Natural killer cell treated with Interleukin-12 subunit alpha and Interleukin-12 subunit beta and Interleukin-15 and Interleukin-18, amount 100 ng/mL, for 72 hours (primary cell): ENCODE data around the gene RHOU. TPM values are rescaled to one million over a fixed set of nuclear protein-coding genes. Genes with fewer than 3 reads are reported as not detected.

Experiments used
- ATAC-seq, 2 donors: fragments of 150-1000 bp; cut with Tn5 transposase in 1 of 2; sonication (Bioruptor Pico), chemical (Tn5 transposase) in 1 of 2; 2 replicates each; pipeline ENCODE4 v1.10.0; 2021
- DNase-seq: peaks from one replicate; pipeline ENCODE4 v3.0.0; 2022; ENCODE audit warnings: low spot score
- H3K27ac Mint-ChIP-seq, 2 donors: 1 replicate in 1 of 2; 2 replicates in 1 of 2; pipeline ENCODE4 v1.8.0; 2022; ENCODE audit warnings: mixed read lengths in 2 of 2, mild to moderate bottlenecking in 1 of 2, moderate library complexity in 1 of 2
- H3K27me3 Mint-ChIP-seq, 2 donors: 1 replicate in 1 of 2; 2 replicates in 1 of 2; pipeline ENCODE4 v1.8.0; 2022; ENCODE audit warnings: mixed read lengths in 2 of 2
- H3K36me3 Mint-ChIP-seq: one replicate; pipeline ENCODE4 v1.8.0; 2022; ENCODE audit warnings: mixed read lengths
- H3K4me1 Mint-ChIP-seq, 2 donors: 1 replicate in 1 of 2; 2 replicates in 1 of 2; pipeline ENCODE4 v1.8.0; 2022; ENCODE audit warnings: low read depth in 2 of 2, mixed read lengths in 2 of 2, mild to moderate bottlenecking in 1 of 2
- H3K4me3 Mint-ChIP-seq: one replicate; pipeline ENCODE4 v1.8.0; 2022; ENCODE audit warnings: mixed read lengths
- H3K9me3 Mint-ChIP-seq: 2 replicates; pipeline ENCODE4 v1.8.0; 2022; ENCODE audit warnings: mixed read lengths
- total RNA-seq, 2 donors: library from RNA; stranded (reverse); gene quantifications; one replicate each; pipeline ENCODE4 v1.2.3, GENCODE V29; 2022

The RHOU gene
- total RNA-seq, 2 donors from 2014 or later, result 0.50 to 3.7 TPM

GRCh38 chr1:228723287-228723686 is 12.0 kb upstream of the RHOU start:
- no peak for ATAC-seq
- H3K27me3 Mint-ChIP-seq, result peaks cover 13 to 18% of the 10 kb centered on the region in 2 donors
- no peak overlapping the region for H3K4me3 Mint-ChIP-seq
- H3K4me1 Mint-ChIP-seq, result peaks cover 0 to 3% of the 10 kb centered on the region in 2 donors
- no peak for DNase-seq
- H3K9me3 Mint-ChIP-seq, result no peaks in the 10 kb centered on the region
- H3K36me3 Mint-ChIP-seq, result no peaks in the 10 kb centered on the region
- H3K27ac Mint-ChIP-seq, result no peak overlapping the region

GRCh38 chr1:228723921-228724320 is 11.4 kb upstream of the RHOU start:
- Mint-ChIP-seq H3K9me3 (no peaks in the 10 kb centered on the region), H3K4me3 (no peak overlapping the region), H3K36me3 (no peaks in the 10 kb centered on the region), H3K27ac (no peak overlapping the region), H3K4me1 (peaks cover 0 to 3% of the 10 kb centered on the region in 2 donors), H3K27me3 (peaks cover 13 to 16% of the 10 kb centered on the region in 2 donors)
- ATAC-seq, result no peak
- no peak for DNase-seq

GRCh38 chr1:228725178-228725577 is 10.1 kb upstream of the RHOU start:
- Mint-ChIP-seq H3K4me3 (no peak overlapping the region), H3K4me1 (peaks cover 0 to 3% of the 10 kb centered on the region in 2 donors), H3K27ac (no peak overlapping the region), H3K36me3 (no peaks in the 10 kb centered on the region), H3K27me3 (peaks cover 13 to 17% of the 10 kb centered on the region in 2 donors), H3K9me3 (no peaks in the 10 kb centered on the region)
- ATAC-seq (no peak), DNase-seq (no peak)

GRCh38 chr1:228727681-228728171 is 7.6 kb upstream of the RHOU start:
- H3K27ac Mint-ChIP-seq, result no peak overlapping the region
- no peak for ATAC-seq
- no peaks in the 10 kb centered on the region for H3K9me3 Mint-ChIP-seq
- H3K4me3 Mint-ChIP-seq, result no peak overlapping the region
- H3K27me3 Mint-ChIP-seq, result peaks cover 26 to 30% of the 10 kb centered on the region in 2 donors
- H3K36me3 Mint-ChIP-seq, result no peaks in the 10 kb centered on the region
- peaks cover 0 to 3% of the 10 kb centered on the region in 2 donors for H3K4me1 Mint-ChIP-seq
- no peak for DNase-seq

GRCh38 chr1:228732426-228732825 is 2.9 kb upstream of the RHOU start:
- peaks cover 19 to 32% of the 10 kb centered on the region in 2 donors for H3K27me3 Mint-ChIP-seq
- H3K4me3 Mint-ChIP-seq, result no peak overlapping the region
- H3K4me1 Mint-ChIP-seq, result peaks cover 6 to 10% of the 10 kb centered on the region in 2 donors
- no peaks in the 10 kb centered on the region for H3K9me3 Mint-ChIP-seq
- DNase-seq (no peak), ATAC-seq (no peak)
- no peaks in the 10 kb centered on the region for H3K36me3 Mint-ChIP-seq
- H3K27ac Mint-ChIP-seq, result no peak overlapping the region

GRCh38 chr1:228733576-228733975 is 1.7 kb upstream of the RHOU start:
- H3K27me3 Mint-ChIP-seq, result peaks cover 13 to 27% of the 10 kb centered on the region in 2 donors
- H3K9me3 Mint-ChIP-seq, result no peaks in the 10 kb centered on the region
- ATAC-seq (no peak), DNase-seq (no peak)
- H3K4me1 Mint-ChIP-seq, result peaks cover 6 to 7% of the 10 kb centered on the region in 2 donors
- no peak overlapping the region for H3K4me3 Mint-ChIP-seq
- no peak overlapping the region for H3K27ac Mint-ChIP-seq
- H3K36me3 Mint-ChIP-seq, result no peaks in the 10 kb centered on the region

- H3K9me3 Mint-ChIP-seq, result no peaks in the 10 kb centered on the region
- ATAC-seq (peak; percentile 25 to 37), DNase-seq (no peak)
- H3K27ac Mint-ChIP-seq, result peak overlapping the region in 1 of 2 donors; percentile 14
- H3K36me3 Mint-ChIP-seq, result no peaks in the 10 kb centered on the region
- H3K4me1 Mint-ChIP-seq, result peaks cover 6 to 7% of the 10 kb centered on the region in 2 donors
- H3K27me3 Mint-ChIP-seq, result peaks cover 11 to 23% of the 10 kb centered on the region in 2 donors
- H3K4me3 Mint-ChIP-seq, result peak overlapping the region; percentile 72
Observed at GRCh38 chr1:228735871-228736586, 750 bp downstream of the RHOU start.

GRCh38 chr1:228736844-228737445 is 1.7 kb downstream of the RHOU start:
- H3K27ac Mint-ChIP-seq, result no peak overlapping the region

GRCh38 chr1:228737601-228738041 is 2.3 kb downstream of the RHOU start:
- peak overlapping the region; percentile 72 for H3K4me3 Mint-ChIP-seq
- H3K27ac Mint-ChIP-seq, result no peak overlapping the region
- H3K4me1 Mint-ChIP-seq, result peaks cover 7 to 10% of the 10 kb centered on the region in 2 donors
- no peaks in the 10 kb centered on the region for H3K36me3 Mint-ChIP-seq
- no peak for DNase-seq
- peaks cover 0 to 16% of the 10 kb centered on the region in 2 donors for H3K27me3 Mint-ChIP-seq
- H3K9me3 Mint-ChIP-seq, result no peaks in the 10 kb centered on the region
- ATAC-seq, result no peak

More at GRCh38 chr1:228736844-228737445, 1.7 kb downstream of the RHOU start:
- H3K36me3 Mint-ChIP-seq, result no peaks in the 10 kb centered on the region
- H3K4me1 Mint-ChIP-seq, result peaks cover 6 to 7% of the 10 kb centered on the region in 2 donors
- ATAC-seq (no peak), DNase-seq (no peak)
- peaks cover 6 to 18% of the 10 kb centered on the region in 2 donors for H3K27me3 Mint-ChIP-seq
- H3K9me3 Mint-ChIP-seq, result no peaks in the 10 kb centered on the region
- H3K4me3 Mint-ChIP-seq, result peak overlapping the region; percentile 72

GRCh38 chr1:228739826-228740225 is 4.5 kb downstream of the RHOU start:
- DNase-seq (no peak), ATAC-seq (no peak)
- Mint-ChIP-seq H3K27me3 (peaks cover 0 to 10% of the 10 kb centered on the region in 2 donors), H3K27ac (no peak overlapping the region), H3K9me3 (no peaks in the 10 kb centered on the region), H3K36me3 (no peaks in the 10 kb centered on the region), H3K4me3 (no peak overlapping the region), H3K4me1 (peaks cover 3 to 5% of the 10 kb centered on the region in 2 donors)

GRCh38 chr1:228740543-228741317 is 5.5 kb downstream of the RHOU start:
- H3K27ac Mint-ChIP-seq, result no peak overlapping the region
- no peaks in the 10 kb centered on the region for H3K9me3 Mint-ChIP-seq
- peaks cover 0 to 10% of the 10 kb centered on the region in 2 donors for H3K27me3 Mint-ChIP-seq
- no peaks in the 10 kb centered on the region for H3K36me3 Mint-ChIP-seq
- peaks cover 3 to 5% of the 10 kb centered on the region in 2 donors for H3K4me1 Mint-ChIP-seq
- ATAC-seq (no peak), DNase-seq (no peak)
- H3K4me3 Mint-ChIP-seq, result no peak overlapping the region

GRCh38 chr1:228742281-228742860 is 7.1 kb downstream of the RHOU start:
- Mint-ChIP-seq H3K4me1 (peaks cover 2 to 12% of the 10 kb centered on the region in 2 donors), H3K27ac (no peak overlapping the region), H3K27me3 (peaks cover 0 to 13% of the 10 kb centered on the region in 2 donors), H3K36me3 (peaks cover 4% of the 10 kb centered on the region), H3K4me3 (no peak overlapping the region), H3K9me3 (no peaks in the 10 kb centered on the region)
- ATAC-seq (no peak), DNase-seq (no peak)

- H3K36me3 Mint-ChIP-seq, result peaks cover 4% of the 10 kb centered on the region
Observed at GRCh38 chr1:228743405-228743804, 8.1 kb downstream of the RHOU start.

More at GRCh38 chr1:228743405-228743804, 8.1 kb downstream of the RHOU start:
- no peaks in the 10 kb centered on the region for H3K9me3 Mint-ChIP-seq
- no peak overlapping the region for H3K4me3 Mint-ChIP-seq
- H3K4me1 Mint-ChIP-seq, result peaks cover 8 to 22% of the 10 kb centered on the region in 2 donors
- DNase-seq (no peak), ATAC-seq (no peak)
- no peak overlapping the region for H3K27ac Mint-ChIP-seq
- peaks cover 0 to 16% of the 10 kb centered on the region in 2 donors for H3K27me3 Mint-ChIP-seq
